RWPE1 (cell line): ENCODE measurements around the gene CIC.
A peak's percentile ranks its signal among the peaks of the same experiment; 100 is the strongest.

Experiments used
- CTCF ChIA-PET: fragments of 350-600 bp; sonication (Branson Sonifier 250); formaldehyde crosslinking; extraction: SDS; loops from one replicate; lab custom pipeline; 2021; lab: Yijun Ruan, JAX
- POLR2A ChIA-PET: fragments of 400-600 bp; formaldehyde crosslinking; extraction: SDS; loops from one replicate; lab custom pipeline; 2020; ENCODE audit warnings: antibody characterized with exemption; ENCODE audit not compliant: low non-redundant PET; lab: Yijun Ruan, JAX
- DNase-seq: peaks from one replicate; pipeline ENCODE4 v3.0.0; 2012; ENCODE audit warnings: low spot score
- H3K27ac ChIP-seq: fragments of 450-650 bp; 2 replicates; pipeline ENCODE4 v1.5.1; 2017
- TF ChIP-seq, protein P1 (sequence below): fragments of 450-650 bp; conservative IDR thresholded peaks from 2 replicates; pipeline ENCODE4 v1.5.1; 2017; ENCODE audit warnings: low read depth, mild to moderate bottlenecking

CIC gene

GRCh38 chr19:42322305-42322704 is 53.3 kb downstream of the CIC start:
- POLR2A ChIA-PET: no interaction called here
- H3K27ac ChIP-seq: no peak overlapping the region
- CTCF ChIA-PET: interaction anchor here (1.2 kb wide), 1 partner anchor 32 kb away, joined by 3 read pairs; no protein-coding TSS in a partner anchor
- no peak for DNase-seq
- TF ChIP-seq, protein P1, sequence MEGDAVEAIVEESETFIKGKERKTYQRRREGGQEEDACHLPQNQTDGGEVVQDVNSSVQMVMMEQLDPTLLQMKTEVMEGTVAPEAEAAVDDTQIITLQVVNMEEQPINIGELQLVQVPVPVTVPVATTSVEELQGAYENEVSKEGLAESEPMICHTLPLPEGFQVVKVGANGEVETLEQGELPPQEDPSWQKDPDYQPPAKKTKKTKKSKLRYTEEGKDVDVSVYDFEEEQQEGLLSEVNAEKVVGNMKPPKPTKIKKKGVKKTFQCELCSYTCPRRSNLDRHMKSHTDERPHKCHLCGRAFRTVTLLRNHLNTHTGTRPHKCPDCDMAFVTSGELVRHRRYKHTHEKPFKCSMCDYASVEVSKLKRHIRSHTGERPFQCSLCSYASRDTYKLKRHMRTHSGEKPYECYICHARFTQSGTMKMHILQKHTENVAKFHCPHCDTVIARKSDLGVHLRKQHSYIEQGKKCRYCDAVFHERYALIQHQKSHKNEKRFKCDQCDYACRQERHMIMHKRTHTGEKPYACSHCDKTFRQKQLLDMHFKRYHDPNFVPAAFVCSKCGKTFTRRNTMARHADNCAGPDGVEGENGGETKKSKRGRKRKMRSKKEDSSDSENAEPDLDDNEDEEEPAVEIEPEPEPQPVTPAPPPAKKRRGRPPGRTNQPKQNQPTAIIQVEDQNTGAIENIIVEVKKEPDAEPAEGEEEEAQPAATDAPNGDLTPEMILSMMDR: no peak

GRCh38 chr19:42323473-42323851 is 54.4 kb downstream of the CIC start:
- TF ChIP-seq, protein P1: no peak

GRCh38 chr19:42323852-42324654 is 55.0 kb downstream of the CIC start:
- CTCF ChIA-PET: no interaction called here
- POLR2A ChIA-PET: no interaction called here
- H3K27ac ChIP-seq: no peak overlapping the region
- TF ChIP-seq, protein P1: no peak
- DNase-seq: no peak

More at GRCh38 chr19:42323473-42323851, 54.4 kb downstream of the CIC start:
- ChIA-PET CTCF (no interaction called here), POLR2A (no interaction called here)
- H3K27ac ChIP-seq: no peak overlapping the region
- no peak for DNase-seq

GRCh38 chr19:42324655-42325307 is 55.7 kb downstream of the CIC start:
- ChIA-PET CTCF (no interaction called here), POLR2A (no interaction called here)
- TF ChIP-seq, protein P1: no peak; the same call in 1 of the 2 replicates
- no peak for DNase-seq
- H3K27ac ChIP-seq: no peak overlapping the region; the same call in 1 of the 2 replicates

- CTCF ChIA-PET: no interaction called here
- POLR2A ChIA-PET: no interaction called here
- H3K27ac ChIP-seq: peak within 1 kb of the TSS; percentile 78
- TF ChIP-seq, protein P1: peak; percentile 86; the same call in 1 of the 2 replicates
- peak; percentile 98 for DNase-seq
Observed at GRCh38 chr19:42325308-42325895, 56.4 kb downstream of the CIC start, which contains the start of gene MEGF8. MEGF8 (plus strand) TSS chr19:42325635; CDS start chr19:42326244, 609 bp downstream.
